Hematopoietic multipotent progenitor cell treated with erythropoietin and hydrocortisone succinate and interleukin-3 and kit ligand, for 6 days (in vitro differentiated cells): ENCODE measurements around the gene ASB13.
"Not testable (repeated sequence)": the region's sequence is repeated elsewhere in the genome, so short reads cannot be mapped to it uniquely, and the experiment has no call there.

Experiments used
- DNase-seq: peaks from one replicate; pipeline ENCODE4 v3.0.0-alpha.2; 2015

Gene ASB13

GRCh38 chr10:5603848-5604170, 62.6 kb downstream of the ASB13 start:
- DNase-seq, result no peak

GRCh38 chr10:5603091-5603847, 63.1 kb downstream of the ASB13 start:
- DNase-seq, result no peak

DNA sequence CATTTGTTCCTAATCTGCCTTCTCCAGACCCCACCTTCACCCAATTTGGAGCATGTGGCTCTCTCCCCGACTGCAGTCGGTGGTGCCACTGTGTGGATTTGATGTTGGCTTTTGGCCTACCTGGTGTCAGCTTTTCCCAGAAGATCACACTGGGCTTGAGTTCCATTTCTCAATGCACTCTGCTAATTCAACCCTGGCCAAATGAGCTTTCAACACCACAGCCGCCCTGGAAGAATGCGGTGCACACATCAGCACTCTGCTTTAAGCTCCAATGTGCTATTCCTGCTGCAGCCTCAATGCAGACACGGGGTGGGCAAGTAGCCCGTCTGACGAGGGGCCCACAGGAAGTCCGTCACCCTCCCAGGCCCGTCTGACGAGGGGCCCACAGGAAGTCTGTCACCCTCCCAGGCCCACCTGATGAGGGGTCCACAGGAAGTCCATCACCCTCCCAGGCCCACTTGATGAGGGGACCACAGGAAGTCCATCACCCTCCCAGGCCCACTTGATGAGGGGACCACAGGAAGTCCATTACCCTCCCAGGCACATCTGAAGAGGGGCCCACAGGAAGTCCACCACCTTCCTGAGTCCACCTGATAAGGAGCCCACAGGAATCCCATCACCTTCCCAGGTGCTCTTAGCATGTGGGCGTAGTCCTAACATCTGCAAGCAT, 64.4 kb downstream of the ASB13 start:
- DNase-seq, result no peak

GRCh38 chr10:5600908-5601307, 65.5 kb downstream of the ASB13 start:
- no peak for DNase-seq

DNA sequence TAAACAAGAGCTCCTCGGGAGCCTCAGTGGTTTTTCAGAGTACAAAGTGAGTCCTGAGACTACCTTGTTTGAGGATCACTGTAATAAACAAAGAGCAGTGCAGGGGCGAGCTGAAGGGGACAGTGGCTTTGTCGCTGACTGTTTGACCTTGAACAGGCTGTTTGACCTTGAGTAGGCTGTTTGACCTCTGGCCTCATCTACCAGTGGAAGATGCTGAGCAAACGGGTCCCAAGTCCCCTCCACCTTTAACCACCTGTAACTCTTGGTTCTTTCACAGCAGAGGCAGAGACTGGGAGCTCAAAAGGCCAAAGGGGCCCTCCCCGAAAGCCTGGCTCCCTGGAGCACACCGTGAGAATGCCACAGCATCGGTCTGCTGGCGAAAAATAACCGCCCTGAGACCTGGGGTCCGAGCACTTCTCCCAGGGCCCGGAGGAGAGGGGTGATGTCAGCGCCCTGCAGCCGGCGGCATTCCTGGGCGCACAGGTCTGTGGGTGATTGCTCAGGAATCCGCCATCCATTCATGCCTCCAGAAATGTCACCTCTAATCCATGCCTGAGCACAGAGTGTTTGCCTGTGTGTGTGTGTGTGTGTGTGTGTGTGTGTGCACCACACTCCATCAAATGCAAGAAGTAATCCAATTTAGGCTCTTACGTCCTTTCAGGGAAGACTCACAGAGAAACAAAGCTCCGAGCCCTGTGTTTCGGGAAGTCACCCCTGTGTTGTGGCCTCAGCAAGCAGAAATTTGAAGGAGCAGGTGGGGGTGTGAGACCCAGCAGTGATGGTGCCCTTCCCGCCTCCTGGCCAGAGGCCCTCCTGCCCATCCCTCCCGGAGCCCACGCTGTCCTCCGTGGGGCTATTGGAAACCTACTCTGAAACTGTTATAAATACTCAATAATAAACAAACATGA, 66.5 kb downstream of the ASB13 start:
- no peak for DNase-seq

GRCh38 chr10:5598085-5598690, 68.2 kb downstream of the ASB13 start:
- no peak for DNase-seq

- DNase-seq, result no peak
These were observed 69.6 kb downstream of the ASB13 start for GRCh38 chr10:5596611-5597341.

DNA sequence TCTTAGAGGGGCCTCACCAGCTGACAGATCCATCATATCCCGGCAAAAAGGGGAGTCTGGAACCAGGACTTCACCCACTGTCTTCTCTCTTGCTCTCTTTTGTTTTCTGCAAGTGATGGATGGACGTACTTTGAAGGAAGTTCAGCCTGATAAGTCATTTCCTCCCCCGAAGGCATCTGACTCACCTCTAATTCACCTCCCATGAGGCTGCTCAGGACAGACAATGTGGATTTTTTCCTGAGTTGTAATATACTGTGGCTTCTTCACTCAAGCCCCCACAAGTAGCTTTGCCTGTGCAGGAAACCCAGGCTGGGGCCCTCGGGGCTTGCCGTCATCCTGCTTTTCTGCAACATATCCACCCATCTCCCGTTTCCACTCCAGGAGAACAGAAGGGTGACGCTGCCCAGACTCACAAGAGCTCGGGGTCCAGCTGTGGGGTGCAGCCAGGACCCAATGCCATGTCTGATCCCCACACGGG, 70.4 kb downstream of the ASB13 start:
- no peak for DNase-seq

GRCh38 chr10:5595591-5595990, 70.8 kb downstream of the ASB13 start:
- DNase-seq, result no peak

GRCh38 chr10:5595095-5595494, 71.3 kb downstream of the ASB13 start:
- no peak for DNase-seq

DNA sequence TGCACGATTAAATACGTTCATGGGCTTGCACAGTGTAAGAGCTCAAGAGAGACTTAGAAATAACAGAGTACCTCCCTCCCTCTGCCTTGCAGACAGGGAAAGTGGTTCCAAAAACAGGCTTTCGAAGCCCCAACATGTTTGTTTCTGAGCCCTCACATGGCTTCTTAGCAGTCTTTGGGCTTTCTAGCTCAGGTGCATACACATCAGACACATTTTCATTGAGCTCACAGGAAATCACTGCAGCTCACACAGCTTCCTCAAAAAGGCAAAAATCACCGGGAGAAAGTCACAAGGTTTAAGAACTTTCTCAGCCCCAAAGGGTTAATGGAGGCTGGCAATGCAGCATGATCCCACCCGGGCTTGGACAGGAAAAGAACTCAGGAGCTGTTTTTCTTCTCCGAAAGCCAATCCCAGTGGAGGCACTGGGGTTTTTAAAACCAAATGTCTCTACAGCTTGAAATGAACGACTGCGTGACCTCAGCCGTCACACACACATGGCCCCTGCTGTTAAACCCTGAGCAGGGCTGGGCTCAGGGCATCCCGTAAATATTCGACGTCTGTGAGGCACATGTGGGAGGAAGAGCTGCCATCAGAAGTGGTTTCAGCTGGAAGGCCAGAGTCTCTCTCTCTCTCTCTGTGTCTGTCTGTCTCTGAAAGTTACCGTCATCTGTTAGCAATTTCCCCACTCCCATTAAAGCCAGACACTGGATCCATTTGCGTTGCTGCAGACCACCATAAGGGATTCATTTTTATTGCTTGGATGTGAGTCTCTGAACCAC, 71.9 kb downstream of the ASB13 start:
- DNase-seq, result no peak

GRCh38 chr10:5593347-5593746, 73.0 kb downstream of the ASB13 start:
- not testable (repeated sequence) for DNase-seq

DNA sequence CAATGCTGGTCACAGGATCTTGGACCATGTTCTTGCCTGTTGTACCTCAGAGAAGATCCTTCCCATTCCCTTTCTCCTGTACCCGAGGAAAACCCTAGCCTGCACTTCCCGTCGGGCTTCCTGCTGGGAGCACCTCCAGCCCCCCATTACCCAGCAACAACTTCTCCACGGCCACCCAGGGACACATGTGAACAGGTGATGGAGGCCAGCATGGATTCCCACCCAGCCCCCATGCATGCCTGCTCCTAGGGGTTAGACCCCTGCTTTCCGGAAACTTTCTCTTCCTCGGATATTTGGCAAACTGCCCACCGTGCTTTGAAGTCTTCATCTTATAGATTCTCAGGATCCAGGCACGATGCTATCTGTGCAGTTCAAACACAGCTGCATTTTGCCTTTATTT, 74.3 kb downstream of the ASB13 start:
- no peak for DNase-seq

- DNase-seq, result no peak
These were observed 75.0 kb downstream of the ASB13 start for GRCh38 chr10:5591336-5591824.

- no peak for DNase-seq
These were observed 75.6 kb downstream of the ASB13 start for GRCh38 chr10:5590816-5591215.

DNA sequence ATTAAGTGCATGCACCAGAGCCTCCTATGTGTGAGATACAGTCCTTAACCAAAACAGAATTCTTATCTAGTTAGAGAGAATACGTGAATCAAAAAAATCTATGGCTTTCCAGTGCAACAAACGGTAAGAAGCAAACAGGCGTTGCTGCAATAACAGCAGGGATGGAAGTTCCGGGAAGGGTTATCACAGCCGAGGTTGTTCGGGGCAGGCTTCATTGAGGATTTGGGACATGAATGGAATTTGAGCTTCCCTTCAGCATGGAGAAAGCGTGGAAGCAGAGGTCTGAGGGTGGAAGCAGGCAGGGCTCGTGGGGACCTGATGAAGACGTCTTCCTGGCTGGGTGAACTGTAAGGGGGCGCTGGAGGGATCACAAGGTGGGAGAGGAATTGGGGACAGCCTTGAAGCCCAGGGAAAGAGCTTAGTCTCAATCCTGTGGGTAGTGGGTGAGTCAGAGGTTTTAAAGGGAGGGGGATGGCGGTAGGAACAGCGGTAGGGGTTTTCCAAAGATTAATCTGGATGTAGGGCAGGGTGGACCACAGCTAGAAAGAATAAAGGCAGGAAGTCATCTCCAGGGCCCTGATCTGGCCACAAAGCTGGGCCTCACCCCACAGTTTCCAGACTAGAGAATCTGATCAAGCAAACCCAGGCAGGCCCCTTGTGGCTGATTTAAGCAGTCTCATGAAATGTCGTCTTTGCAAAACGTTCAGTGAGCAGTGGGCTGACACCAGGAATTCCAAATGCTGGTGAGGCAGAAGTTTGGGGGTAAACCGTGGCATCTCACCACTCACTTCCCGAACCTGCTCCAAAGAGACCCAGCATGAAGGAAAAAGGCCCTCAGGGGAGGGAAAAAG, 76.5 kb downstream of the ASB13 start:
- DNase-seq, result peak; percentile 63

DNA sequence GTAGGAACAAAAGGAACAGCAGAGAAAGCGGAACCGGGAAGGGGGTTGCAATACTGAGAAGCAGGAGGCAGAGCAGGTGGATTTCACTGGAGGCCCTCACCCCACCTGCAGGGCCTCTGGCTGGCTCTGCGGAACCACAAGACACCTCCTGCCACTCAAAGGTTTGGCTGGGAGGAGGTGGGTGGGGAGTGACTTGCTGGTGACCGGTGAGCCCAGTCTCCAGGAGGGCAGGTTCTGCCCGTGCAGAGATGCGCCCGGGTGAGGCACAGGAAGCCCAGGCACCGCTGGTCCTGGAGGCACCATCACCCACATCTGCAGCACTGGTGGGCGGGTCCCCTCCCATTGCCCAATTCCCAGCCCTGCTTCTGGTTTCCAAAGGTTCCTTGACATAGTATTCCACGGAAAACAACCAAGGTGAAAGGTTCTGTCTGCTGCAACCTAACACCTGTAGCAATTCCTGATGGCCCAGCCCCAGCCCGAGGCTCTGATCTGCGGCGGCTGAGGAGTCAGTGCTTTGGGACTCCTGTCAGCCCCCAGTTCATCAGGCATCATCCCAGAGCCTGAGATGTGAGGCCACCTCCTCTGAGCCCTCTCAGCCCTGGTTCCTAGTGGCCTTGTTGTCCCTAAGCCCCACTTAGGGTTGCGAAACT, 77.3 kb downstream of the ASB13 start:
- DNase-seq, result no peak
